ENCODE data around the gene CYP4B1.
"Not testable (repeated sequence)": the region's sequence is repeated elsewhere in the genome, so short reads cannot be mapped to it uniquely, and the experiment has no call there.

DNA sequence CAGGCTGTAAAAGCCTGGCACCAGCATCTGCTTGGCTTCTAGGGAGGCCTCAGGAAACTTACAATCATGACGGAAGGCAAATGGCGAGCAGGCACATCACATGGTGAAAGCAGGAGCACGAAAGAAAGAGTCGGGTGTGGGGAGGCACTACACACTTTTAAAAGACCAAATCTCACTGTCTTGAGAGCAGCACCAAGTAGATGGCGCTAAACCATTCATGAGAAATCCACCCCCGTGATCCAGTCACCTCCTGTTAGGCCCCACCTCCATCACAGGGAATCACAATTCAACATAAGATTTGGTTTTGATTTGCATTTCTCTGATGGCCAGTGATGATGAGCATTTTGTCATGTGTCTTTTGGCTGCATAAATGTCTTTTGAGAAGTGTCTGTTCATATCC is 36.6 kb downstream of the CYP4B1 start:
- TF ChIP-seq, protein P1, sequence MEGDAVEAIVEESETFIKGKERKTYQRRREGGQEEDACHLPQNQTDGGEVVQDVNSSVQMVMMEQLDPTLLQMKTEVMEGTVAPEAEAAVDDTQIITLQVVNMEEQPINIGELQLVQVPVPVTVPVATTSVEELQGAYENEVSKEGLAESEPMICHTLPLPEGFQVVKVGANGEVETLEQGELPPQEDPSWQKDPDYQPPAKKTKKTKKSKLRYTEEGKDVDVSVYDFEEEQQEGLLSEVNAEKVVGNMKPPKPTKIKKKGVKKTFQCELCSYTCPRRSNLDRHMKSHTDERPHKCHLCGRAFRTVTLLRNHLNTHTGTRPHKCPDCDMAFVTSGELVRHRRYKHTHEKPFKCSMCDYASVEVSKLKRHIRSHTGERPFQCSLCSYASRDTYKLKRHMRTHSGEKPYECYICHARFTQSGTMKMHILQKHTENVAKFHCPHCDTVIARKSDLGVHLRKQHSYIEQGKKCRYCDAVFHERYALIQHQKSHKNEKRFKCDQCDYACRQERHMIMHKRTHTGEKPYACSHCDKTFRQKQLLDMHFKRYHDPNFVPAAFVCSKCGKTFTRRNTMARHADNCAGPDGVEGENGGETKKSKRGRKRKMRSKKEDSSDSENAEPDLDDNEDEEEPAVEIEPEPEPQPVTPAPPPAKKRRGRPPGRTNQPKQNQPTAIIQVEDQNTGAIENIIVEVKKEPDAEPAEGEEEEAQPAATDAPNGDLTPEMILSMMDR (IDR thresholded peaks at IDR 0.05; ENCODE audit: low read depth, low read length, missing input control) = not testable (repeated sequence)
- TF ChIP-seq TAF1 (conservative IDR thresholded peaks at IDR 0.05); RXRA (IDR thresholded peaks at IDR 0.05); SP1 (IDR thresholded peaks at IDR 0.05); HNF4G (IDR thresholded peaks at IDR 0.05); GABPA (IDR thresholded peaks at IDR 0.05 in 1 of 2, conservative IDR thresholded peaks at IDR 0.05 in 1 of 2): not testable (repeated sequence)
- TF ChIP-seq, protein P2, sequence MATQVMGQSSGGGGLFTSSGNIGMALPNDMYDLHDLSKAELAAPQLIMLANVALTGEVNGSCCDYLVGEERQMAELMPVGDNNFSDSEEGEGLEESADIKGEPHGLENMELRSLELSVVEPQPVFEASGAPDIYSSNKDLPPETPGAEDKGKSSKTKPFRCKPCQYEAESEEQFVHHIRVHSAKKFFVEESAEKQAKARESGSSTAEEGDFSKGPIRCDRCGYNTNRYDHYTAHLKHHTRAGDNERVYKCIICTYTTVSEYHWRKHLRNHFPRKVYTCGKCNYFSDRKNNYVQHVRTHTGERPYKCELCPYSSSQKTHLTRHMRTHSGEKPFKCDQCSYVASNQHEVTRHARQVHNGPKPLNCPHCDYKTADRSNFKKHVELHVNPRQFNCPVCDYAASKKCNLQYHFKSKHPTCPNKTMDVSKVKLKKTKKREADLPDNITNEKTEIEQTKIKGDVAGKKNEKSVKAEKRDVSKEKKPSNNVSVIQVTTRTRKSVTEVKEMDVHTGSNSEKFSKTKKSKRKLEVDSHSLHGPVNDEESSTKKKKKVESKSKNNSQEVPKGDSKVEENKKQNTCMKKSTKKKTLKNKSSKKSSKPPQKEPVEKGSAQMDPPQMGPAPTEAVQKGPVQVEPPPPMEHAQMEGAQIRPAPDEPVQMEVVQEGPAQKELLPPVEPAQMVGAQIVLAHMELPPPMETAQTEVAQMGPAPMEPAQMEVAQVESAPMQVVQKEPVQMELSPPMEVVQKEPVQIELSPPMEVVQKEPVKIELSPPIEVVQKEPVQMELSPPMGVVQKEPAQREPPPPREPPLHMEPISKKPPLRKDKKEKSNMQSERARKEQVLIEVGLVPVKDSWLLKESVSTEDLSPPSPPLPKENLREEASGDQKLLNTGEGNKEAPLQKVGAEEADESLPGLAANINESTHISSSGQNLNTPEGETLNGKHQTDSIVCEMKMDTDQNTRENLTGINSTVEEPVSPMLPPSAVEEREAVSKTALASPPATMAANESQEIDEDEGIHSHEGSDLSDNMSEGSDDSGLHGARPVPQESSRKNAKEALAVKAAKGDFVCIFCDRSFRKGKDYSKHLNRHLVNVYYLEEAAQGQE (IDR thresholded peaks at IDR 0.05) = not testable (repeated sequence)
- TF ChIP-seq, protein P3, sequence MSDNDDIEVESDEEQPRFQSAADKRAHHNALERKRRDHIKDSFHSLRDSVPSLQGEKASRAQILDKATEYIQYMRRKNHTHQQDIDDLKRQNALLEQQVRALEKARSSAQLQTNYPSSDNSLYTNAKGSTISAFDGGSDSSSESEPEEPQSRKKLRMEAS (IDR thresholded peaks at IDR 0.05) = not testable (repeated sequence)

Data from liver (tissue), 3 donors.